ENCODE data around the gene TNP2. TPM values are rescaled to one million over a fixed set of nuclear protein-coding genes. Genes with fewer than 3 reads are reported as not detected.

TNP2 gene
- total RNA-seq, 1 donor from 2014 or later: not detected

GRCh38 chr16:11250786-11251524 is 18.2 kb downstream of the TNP2 start:
- peaks cover 25% of the 10 kb centered on the region for H3K4me1 ChIP-seq
- DNase-seq (ENCODE audit: extremely low spot score in 2 of 2): no peak
- H3K9me3 ChIP-seq: no peaks in the 10 kb centered on the region
- H3K36me3 ChIP-seq: no peaks in the 10 kb centered on the region
- no peaks in the 10 kb centered on the region for H3K27me3 ChIP-seq
- H3K4me3 ChIP-seq: no peak overlapping the region
- no peak for TF ChIP-seq CTCF (IDR thresholded peaks at IDR 0.05)
- TF ChIP-seq POLR2AphosphoS5 (IDR thresholded peaks at IDR 0.05; ENCODE audit: insufficient read depth in 1 of 2, low read depth in 1 of 2): no peak
- TF ChIP-seq POLR2A (IDR thresholded peaks at IDR 0.05): no peak
- H3K27ac ChIP-seq: peak overlapping the region; percentile 99
- intact Hi-C loops (cut with DNase I): loop anchor here (10.0 kb wide), 1 partner anchor 696 kb away; no protein-coding TSS in a partner anchor

- H3K4me1 ChIP-seq: peaks cover 25% of the 10 kb centered on the region
- DNase-seq (ENCODE audit: extremely low spot score in 2 of 2): no peak
These were observed 18.9 kb downstream of the TNP2 start for GRCh38 chr16:11250091-11250785.

GRCh38 chr16:11249233-11250061 is 19.7 kb downstream of the TNP2 start:
- Histone ChIP-seq H3K4me3 (no peak overlapping the region), H3K27me3 (no peaks in the 10 kb centered on the region), H3K9me3 (no peaks in the 10 kb centered on the region), H3K36me3 (no peaks in the 10 kb centered on the region), H3K27ac (no peak overlapping the region), H3K4me1 (peaks cover 19% of the 10 kb centered on the region)
- no peak for DNase-seq (ENCODE audit: extremely low spot score in 2 of 2)
- intact Hi-C loops (cut with DNase I): loop anchor here (2.0 to 10.0 kb wide), 2 partner anchors 281 to 695 kb away; no protein-coding TSS in a partner anchor
- TF ChIP-seq POLR2AphosphoS5 (IDR thresholded peaks at IDR 0.05; ENCODE audit: insufficient read depth in 1 of 2, low read depth in 1 of 2) (no peak), CTCF (IDR thresholded peaks at IDR 0.05) (no peak), POLR2A (IDR thresholded peaks at IDR 0.05) (no peak)

More at GRCh38 chr16:11250091-11250785, 18.9 kb downstream of the TNP2 start:
- H3K27me3 ChIP-seq: no peaks in the 10 kb centered on the region
- no peaks in the 10 kb centered on the region for H3K9me3 ChIP-seq
- H3K27ac ChIP-seq: no peak overlapping the region
- H3K36me3 ChIP-seq: no peaks in the 10 kb centered on the region
- intact Hi-C loops (cut with DNase I): loop anchor here (10.0 kb wide), 1 partner anchor 695 kb away; no protein-coding TSS in a partner anchor
- TF ChIP-seq POLR2A (IDR thresholded peaks at IDR 0.05) (no peak), POLR2AphosphoS5 (IDR thresholded peaks at IDR 0.05; ENCODE audit: insufficient read depth in 1 of 2, low read depth in 1 of 2) (no peak), CTCF (IDR thresholded peaks at IDR 0.05) (no peak)
- H3K4me3 ChIP-seq: no peak overlapping the region

GRCh38 chr16:11248133-11248532 is 21.0 kb downstream of the TNP2 start:
- Histone ChIP-seq H3K36me3 (no peaks in the 10 kb centered on the region), H3K27me3 (no peaks in the 10 kb centered on the region), H3K9me3 (no peaks in the 10 kb centered on the region), H3K4me1 (peaks cover 7% of the 10 kb centered on the region), H3K4me3 (no peak overlapping the region), H3K27ac (no peak overlapping the region)
- TF ChIP-seq POLR2AphosphoS5 (IDR thresholded peaks at IDR 0.05; ENCODE audit: insufficient read depth in 1 of 2, low read depth in 1 of 2): no peak
- TF ChIP-seq POLR2A (IDR thresholded peaks at IDR 0.05): no peak
- TF ChIP-seq CTCF (IDR thresholded peaks at IDR 0.05): no peak
- intact Hi-C loops (cut with DNase I): loop anchor here (2.0 kb wide), 1 partner anchor 279 kb away; no protein-coding TSS in a partner anchor
- DNase-seq (ENCODE audit: extremely low spot score in 2 of 2): no peak
